GM18907 (cell line): ENCODE measurements around the gene CNN2.

Experiments used
- ATAC-seq: cut with Tn5 transposase; IDR thresholded peaks from one replicate; pipeline ENCODE4 v1.9.1; 2021; ENCODE audit warnings: mild to moderate bottlenecking, moderate library complexity; ENCODE audit not compliant: unreplicated experiment

Gene CNN2

DNA sequence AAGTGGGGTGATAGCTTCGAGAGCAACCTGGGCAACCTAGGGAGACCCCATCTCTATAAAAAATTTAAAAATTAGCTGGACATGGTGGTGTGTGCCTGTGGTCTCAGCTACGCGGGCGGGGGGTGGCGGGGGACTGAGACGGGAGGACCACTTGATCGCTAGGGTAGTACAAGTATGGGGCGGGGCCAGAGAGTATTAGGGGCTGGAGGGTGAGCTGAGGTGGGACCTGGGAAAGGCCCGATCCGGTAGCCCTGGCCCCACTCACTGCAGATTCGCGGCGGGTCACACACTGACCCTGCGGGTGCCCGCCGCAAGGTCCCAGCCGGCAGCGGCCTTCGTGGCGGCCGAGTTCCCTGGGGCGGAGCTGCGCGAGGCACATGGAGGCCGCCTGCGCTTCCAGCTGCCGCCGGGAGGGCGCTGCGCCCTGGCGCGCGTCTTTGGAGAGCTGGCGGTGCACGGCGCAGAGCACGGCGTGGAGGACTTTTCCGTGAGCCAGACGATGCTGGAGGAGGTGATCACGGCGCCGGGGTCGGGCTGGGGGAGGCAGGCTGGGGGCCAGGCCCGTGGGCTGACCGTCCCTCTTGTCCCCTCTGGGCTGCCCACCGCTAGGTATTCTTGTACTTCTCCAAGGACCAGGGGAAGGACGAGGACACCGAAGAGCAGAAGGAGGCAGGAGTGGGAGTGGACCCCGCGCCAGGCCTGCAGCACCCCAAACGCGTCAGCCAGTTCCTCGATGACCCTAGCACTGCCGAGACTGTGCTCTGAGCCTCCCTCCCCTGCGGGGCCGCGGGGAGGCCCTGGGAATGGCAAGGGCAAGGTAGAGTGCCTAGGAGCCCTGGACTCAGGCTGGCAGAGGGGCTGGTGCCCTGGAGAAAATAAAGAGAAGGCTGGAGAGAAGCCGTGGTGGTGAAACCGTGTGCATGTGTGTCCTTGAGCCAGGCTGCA is 38.5 kb downstream of the CNN2 start:
- no peak for ATAC-seq

GRCh38 chr19:1065606-1066109 is 39.2 kb downstream of the CNN2 start:
- ATAC-seq = no peak

GRCh38 chr19:1066251-1066747 is 39.9 kb downstream of the CNN2 start:
- ATAC-seq = no peak

GRCh38 chr19:1066748-1067340 is 40.4 kb downstream of the CNN2 start, which contains the start of gene ARHGAP45:
Gene ARHGAP45 (plus strand): TSS chr19:1067167. CDS start chr19:1067406, 239 bp downstream.
- ATAC-seq = peak; percentile 39

DNA sequence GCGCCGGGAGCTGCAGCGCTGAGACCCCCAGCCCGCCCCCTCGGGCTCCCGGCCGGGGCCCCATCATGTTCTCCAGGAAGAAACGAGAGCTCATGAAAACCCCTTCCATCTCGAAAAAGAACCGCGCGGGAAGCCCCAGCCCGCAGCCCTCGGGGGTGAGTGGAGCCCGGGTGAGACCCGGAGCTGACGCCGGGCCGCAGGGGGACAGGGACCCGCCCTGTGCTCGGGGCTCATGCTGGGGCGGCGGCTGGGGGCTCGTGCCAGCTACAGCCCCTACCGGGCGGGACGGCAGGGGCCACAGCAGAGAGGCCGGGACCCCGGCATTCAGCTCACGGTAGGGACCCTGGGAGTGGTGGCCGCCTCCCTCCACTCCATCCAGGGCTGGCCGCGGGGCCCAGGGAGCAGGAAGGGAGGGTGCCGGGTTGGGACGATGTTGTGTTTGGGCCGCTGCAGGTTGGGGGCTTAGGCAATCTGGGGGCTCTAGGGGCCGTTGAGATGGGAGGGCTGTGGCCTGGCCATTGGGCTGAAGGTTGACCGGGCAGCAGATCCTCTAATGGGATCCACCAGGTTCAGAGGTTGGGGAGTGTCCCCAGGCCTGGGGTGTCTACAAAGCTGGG is 41.0 kb downstream of the CNN2 start:
- ATAC-seq = peak; percentile 18

DNA sequence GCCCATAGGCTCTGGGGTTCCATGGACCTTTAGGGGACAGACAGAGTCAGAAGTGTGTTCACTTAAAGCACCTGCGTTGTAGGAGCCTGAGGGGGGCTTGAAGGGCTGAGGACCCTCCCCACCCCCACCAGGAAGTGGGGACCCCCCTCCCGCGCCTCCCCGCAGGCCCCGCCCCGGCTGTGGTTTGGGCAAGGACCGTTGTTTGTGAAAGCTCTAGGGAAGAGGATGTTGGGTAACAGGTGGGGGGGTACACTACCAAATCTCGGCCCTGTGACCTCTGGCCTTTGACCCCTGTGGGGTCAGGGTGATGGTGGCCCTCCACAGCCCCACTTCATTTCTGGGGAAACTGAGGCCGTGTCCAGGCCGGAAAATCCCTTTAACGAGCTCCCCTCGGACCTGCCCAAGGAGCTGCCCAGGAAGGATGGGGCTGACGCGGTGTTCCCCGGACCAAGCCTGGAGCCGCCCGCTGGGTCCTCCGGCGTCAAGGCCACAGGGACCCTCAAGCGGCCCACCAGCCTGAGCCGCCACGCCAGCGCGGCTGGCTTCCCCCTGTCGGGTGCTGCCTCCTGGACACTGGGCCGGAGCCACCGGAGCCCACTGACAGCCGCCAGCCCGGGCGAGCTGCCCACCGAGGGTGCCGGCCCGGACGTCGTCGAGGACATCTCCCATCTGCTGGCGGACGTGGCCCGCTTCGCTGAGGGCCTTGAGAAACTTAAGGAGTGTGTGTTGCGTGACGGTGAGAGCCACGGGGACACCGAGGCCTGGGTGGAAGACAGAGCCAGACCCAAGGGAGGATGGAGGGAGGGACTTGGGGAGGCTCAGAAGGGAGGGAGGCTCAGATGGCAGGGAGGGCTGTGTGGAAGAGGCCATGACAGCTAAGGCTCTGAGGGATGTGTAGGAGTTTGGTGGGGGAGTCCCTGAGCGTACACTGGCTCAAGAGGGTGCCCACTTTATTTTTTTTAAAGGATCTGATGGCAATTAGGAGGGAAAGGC is 41.9 kb downstream of the CNN2 start:
- no peak for ATAC-seq

GRCh38 chr19:1069009-1069779 is 42.8 kb downstream of the CNN2 start:
- ATAC-seq = no peak

DNA sequence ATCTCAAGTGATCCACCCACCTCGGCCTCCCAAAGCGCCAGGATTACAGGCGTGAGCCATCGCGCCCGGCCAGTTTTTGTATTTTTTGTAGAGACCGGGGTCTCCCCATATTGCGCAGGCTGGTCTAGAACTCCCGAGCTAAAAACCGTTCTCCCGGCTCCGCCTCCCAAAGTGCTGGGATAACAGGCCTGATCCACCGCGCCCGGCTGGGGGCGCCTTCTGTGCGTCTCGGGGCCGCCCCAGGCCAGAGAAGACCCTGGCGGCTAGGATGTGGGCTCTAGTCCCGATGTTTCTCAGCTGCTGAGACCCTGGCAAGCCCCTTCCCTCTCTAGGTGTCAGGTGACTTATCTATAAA is 44.1 kb downstream of the CNN2 start:
- ATAC-seq = no peak

DNA sequence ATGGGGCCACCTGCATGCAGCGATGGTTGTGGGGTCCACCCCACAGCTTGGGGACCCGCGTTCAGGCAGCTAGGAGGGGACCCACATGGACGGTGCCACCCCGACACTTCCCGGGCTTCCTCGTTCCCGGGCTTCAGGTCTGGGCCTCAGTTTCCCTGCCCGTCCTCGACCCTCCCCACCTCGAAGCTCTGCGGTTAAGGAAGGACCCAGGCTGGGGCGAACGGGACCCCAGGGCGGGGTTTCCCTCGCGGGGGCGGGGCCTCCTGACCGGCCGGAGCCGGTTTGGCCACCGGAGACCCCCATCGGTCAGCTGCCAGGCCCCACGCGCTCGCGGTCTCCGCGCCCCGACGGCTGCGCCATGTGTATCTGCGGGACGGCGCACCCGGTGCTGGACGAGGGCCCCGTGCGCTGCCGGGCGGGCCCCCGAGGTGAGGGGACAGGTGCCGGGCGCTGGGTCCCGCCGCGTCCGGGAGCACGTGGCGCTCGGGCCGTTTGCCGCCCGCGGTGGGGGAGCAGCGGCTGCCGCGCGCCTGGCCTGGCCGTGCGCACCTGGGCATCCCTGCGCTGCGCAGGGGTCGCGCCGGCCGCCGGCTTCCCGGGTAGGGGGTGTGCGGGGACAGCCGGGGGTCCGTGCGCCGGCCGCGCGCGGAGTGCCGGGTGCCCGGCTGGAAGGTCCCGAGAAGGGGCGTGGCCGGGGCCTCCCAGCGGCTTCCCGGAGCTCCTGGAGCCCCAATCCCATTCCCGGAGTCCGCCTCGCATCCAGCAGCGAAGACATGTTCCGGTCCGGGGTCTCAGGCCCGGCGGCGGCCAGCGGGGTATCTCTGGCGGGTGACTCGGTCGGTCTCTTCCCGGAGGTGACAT is 44.8 kb downstream of the CNN2 start:
- no peak for ATAC-seq

DNA sequence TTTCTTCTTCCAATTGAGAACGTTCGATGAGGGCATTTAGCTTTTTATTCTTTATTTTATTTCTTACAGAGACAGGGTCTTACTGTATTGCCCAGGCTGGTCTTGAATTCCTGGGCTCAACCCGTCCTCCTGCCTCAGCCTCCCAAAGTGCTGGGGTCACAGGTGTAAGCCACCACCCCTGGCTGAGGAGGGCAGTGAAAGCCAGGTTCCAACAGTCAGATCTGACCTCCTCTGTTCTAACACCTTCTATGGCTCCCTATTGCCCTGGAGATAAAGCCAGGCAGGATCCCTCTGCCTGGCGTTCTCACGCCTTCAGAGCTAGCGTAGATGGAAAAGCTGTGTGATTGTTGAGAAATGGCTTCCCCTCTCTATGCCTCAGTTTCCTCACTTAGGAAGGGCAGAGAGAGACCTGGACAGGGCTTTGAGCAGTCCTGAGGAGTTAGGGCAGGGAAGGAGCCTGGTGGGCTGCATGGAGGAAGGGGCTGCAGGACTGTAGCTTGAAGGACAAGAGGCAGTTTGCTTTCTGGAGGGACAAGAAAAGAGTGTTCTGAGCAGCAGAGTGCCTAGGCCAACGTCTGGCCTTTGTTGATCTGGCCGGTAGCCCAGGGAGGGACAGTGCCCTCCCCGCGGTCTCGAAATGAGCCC is 46.1 kb downstream of the CNN2 start:
- no peak for ATAC-seq

- ATAC-seq = no peak
These were observed 46.9 kb downstream of the CNN2 start for GRCh38 chr19:1073063-1073955.

- ATAC-seq = peak; percentile 16
These were observed 47.6 kb downstream of the CNN2 start for GRCh38 chr19:1073956-1074517.

GRCh38 chr19:1074544-1075283 is 48.3 kb downstream of the CNN2 start:
- peak; percentile 43 for ATAC-seq

GRCh38 chr19:1076046-1076386 is 49.6 kb downstream of the CNN2 start:
- no peak for ATAC-seq

- ATAC-seq = peak; percentile 53
These were observed 50.5 kb downstream of the CNN2 start for GRCh38 chr19:1076951-1077350.

DNA sequence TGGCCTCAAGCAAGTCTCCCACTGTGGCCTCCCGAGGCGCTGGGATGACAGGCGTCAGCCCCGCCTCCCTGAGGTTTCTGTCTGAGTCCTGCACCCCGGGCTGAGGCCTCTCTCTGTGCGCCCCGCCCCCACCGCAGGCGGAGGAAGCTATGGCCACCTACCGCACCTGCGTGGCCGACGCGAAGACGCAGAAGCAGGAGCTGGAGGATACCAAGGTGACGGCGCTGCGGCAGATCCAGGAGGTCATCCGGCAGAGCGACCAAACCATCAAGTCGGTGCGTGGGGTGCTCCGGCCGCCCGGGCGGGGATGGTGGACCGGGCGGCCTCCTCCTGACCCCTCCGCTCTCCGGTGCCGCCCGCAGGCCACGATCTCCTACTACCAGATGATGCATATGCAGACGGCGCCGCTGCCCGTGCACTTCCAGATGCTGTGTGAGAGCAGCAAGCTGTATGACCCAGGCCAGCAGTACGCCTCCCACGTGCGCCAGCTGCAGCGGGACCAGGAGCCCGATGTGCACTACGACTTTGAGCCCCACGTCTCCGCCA is 53.2 kb downstream of the CNN2 start:
- ATAC-seq = no peak
